Measurements from ENCODE around the gene RFX5. TPM values are rescaled to one million over a fixed set of nuclear protein-coding genes. Genes with fewer than 3 reads are reported as not detected.
A peak's percentile ranks its signal among the peaks of the same experiment; 100 is the strongest.

Gene RFX5
- total and polyA plus RNA-seq, 9 donors, result 20.2 to 30.3 (median 25.6) TPM

GRCh38 chr1:151372058-151372934 lies 25.2 kb upstream of the RFX5 start, which contains the start of gene SELENBP1:
Gene SELENBP1, minus strand, starts transcription at chr1:151372705. Its CDS starts 64 bp downstream, at chr1:151372641.
- 16% methylated on average over 6 of the region's 11 CpGs for whole genome bisulfite sequencing (ENCODE audit: insufficient coverage)
- H3K4me3 ChIP-seq (ENCODE audit: low read length), result peak within 1 kb of the TSS; percentile 43
- peaks cover 45% of the 10 kb centered on the region for H3K4me1 ChIP-seq (ENCODE audit: control insufficient read depth, insufficient read depth, low read length)
- H3K27ac ChIP-seq (ENCODE audit: low read length), result peak within 1 kb of the TSS; percentile 64
- H3K36me3 ChIP-seq (ENCODE audit: control insufficient read depth, insufficient read depth, low read length), result peaks cover 13% of the 10 kb centered on the region
- H3K9me3 ChIP-seq (replicated peaks; ENCODE audit: control insufficient read depth, low read depth, low read length), result no peaks in the 10 kb centered on the region
- no peaks in the 10 kb centered on the region for H3K27me3 ChIP-seq (ENCODE audit: control insufficient read depth, insufficient read depth, low read length)
- peak; percentile 87 for DNase-seq

- Histone ChIP-seq H3K9me3 (replicated peaks; ENCODE audit: control insufficient read depth, low read depth, low read length) (no peaks in the 10 kb centered on the region), H3K4me3 (ENCODE audit: low read length) (peak overlapping the region; percentile 43), H3K4me1 (ENCODE audit: control insufficient read depth, insufficient read depth, low read length) (peaks cover 45% of the 10 kb centered on the region), H3K36me3 (ENCODE audit: control insufficient read depth, insufficient read depth, low read length) (peaks cover 15% of the 10 kb centered on the region), H3K27me3 (ENCODE audit: control insufficient read depth, insufficient read depth, low read length) (no peaks in the 10 kb centered on the region), H3K27ac (ENCODE audit: low read length) (peak overlapping the region; percentile 64)
- WGBS (ENCODE audit: insufficient coverage), result 50% methylated on average over 3 of the region's 9 CpGs
- DNase-seq, result peak; percentile 69
Measured at GRCh38 chr1:151371370-151372057, 24.5 kb upstream of the RFX5 start.

- no peaks in the 10 kb centered on the region for H3K27me3 ChIP-seq (ENCODE audit: control insufficient read depth, insufficient read depth, low read length)
- peak; percentile 59 for DNase-seq
- H3K4me1 ChIP-seq (ENCODE audit: control insufficient read depth, insufficient read depth, low read length), result peaks cover 45% of the 10 kb centered on the region
- H3K36me3 ChIP-seq (ENCODE audit: control insufficient read depth, insufficient read depth, low read length), result peaks cover 23% of the 10 kb centered on the region
- H3K27ac ChIP-seq (ENCODE audit: low read length), result no peak overlapping the region
- no peak overlapping the region for H3K4me3 ChIP-seq (ENCODE audit: low read length)
- no peaks in the 10 kb centered on the region for H3K9me3 ChIP-seq (replicated peaks; ENCODE audit: control insufficient read depth, low read depth, low read length)
- 36% methylated on average over 5 of the region's 6 CpGs for WGBS (ENCODE audit: insufficient coverage)
Measured at GRCh38 chr1:151370211-151370911, 23.3 kb upstream of the RFX5 start.

GRCh38 chr1:151369621-151370048 lies 22.6 kb upstream of the RFX5 start:
- H3K36me3 ChIP-seq (ENCODE audit: control insufficient read depth, insufficient read depth, low read length), result peaks cover 30% of the 10 kb centered on the region
- 90% methylated on average over 8 of the region's 15 CpGs for WGBS (ENCODE audit: insufficient coverage)
- no peak overlapping the region for H3K4me3 ChIP-seq (ENCODE audit: low read length)
- H3K4me1 ChIP-seq (ENCODE audit: control insufficient read depth, insufficient read depth, low read length), result peaks cover 45% of the 10 kb centered on the region
- DNase-seq, result no peak
- H3K9me3 ChIP-seq (replicated peaks; ENCODE audit: control insufficient read depth, low read depth, low read length), result no peaks in the 10 kb centered on the region
- H3K27me3 ChIP-seq (ENCODE audit: control insufficient read depth, insufficient read depth, low read length), result no peaks in the 10 kb centered on the region
- no peak overlapping the region for H3K27ac ChIP-seq (ENCODE audit: low read length)

GRCh38 chr1:151369302-151369610 lies 22.2 kb upstream of the RFX5 start:
- H3K27me3 ChIP-seq (ENCODE audit: control insufficient read depth, insufficient read depth, low read length), result no peaks in the 10 kb centered on the region
- WGBS (ENCODE audit: insufficient coverage), result 83% methylated on average over 6 of the region's 7 CpGs
- H3K4me3 ChIP-seq (ENCODE audit: low read length), result no peak overlapping the region
- peaks cover 34% of the 10 kb centered on the region for H3K36me3 ChIP-seq (ENCODE audit: control insufficient read depth, insufficient read depth, low read length)
- no peak for DNase-seq
- no peaks in the 10 kb centered on the region for H3K9me3 ChIP-seq (replicated peaks; ENCODE audit: control insufficient read depth, low read depth, low read length)
- H3K27ac ChIP-seq (ENCODE audit: low read length), result no peak overlapping the region
- H3K4me1 ChIP-seq (ENCODE audit: control insufficient read depth, insufficient read depth, low read length), result peaks cover 45% of the 10 kb centered on the region

- Histone ChIP-seq H3K4me3 (ENCODE audit: low read length) (no peak overlapping the region), H3K27ac (ENCODE audit: low read length) (no peak overlapping the region), H3K4me1 (ENCODE audit: control insufficient read depth, insufficient read depth, low read length) (peaks cover 45% of the 10 kb centered on the region), H3K27me3 (ENCODE audit: control insufficient read depth, insufficient read depth, low read length) (no peaks in the 10 kb centered on the region), H3K36me3 (ENCODE audit: control insufficient read depth, insufficient read depth, low read length) (peaks cover 36% of the 10 kb centered on the region), H3K9me3 (replicated peaks; ENCODE audit: control insufficient read depth, low read depth, low read length) (no peaks in the 10 kb centered on the region)
- DNase-seq, result no peak
- WGBS (ENCODE audit: insufficient coverage), result 90% methylated on average over 19 of the region's 20 CpGs
Measured at GRCh38 chr1:151368393-151369301, 21.6 kb upstream of the RFX5 start.

GRCh38 chr1:151367658-151368392 lies 20.8 kb upstream of the RFX5 start:
- Histone ChIP-seq H3K27me3 (ENCODE audit: control insufficient read depth, insufficient read depth, low read length) (no peaks in the 10 kb centered on the region), H3K36me3 (ENCODE audit: control insufficient read depth, insufficient read depth, low read length) (peaks cover 40% of the 10 kb centered on the region), H3K27ac (ENCODE audit: low read length) (no peak overlapping the region), H3K4me3 (ENCODE audit: low read length) (no peak overlapping the region), H3K9me3 (replicated peaks; ENCODE audit: control insufficient read depth, low read depth, low read length) (peaks cover 2% of the 10 kb centered on the region), H3K4me1 (ENCODE audit: control insufficient read depth, insufficient read depth, low read length) (peaks cover 41% of the 10 kb centered on the region)
- 100% methylated on average over 1 of the region's 8 CpGs for WGBS (ENCODE audit: insufficient coverage)
- no peak for DNase-seq

- Histone ChIP-seq H3K27ac (ENCODE audit: low read length) (no peak overlapping the region), H3K9me3 (replicated peaks; ENCODE audit: control insufficient read depth, low read depth, low read length) (peaks cover 10% of the 10 kb centered on the region), H3K36me3 (ENCODE audit: control insufficient read depth, insufficient read depth, low read length) (peaks cover 40% of the 10 kb centered on the region), H3K4me3 (ENCODE audit: low read length) (no peak overlapping the region), H3K4me1 (ENCODE audit: control insufficient read depth, insufficient read depth, low read length) (peaks cover 14% of the 10 kb centered on the region), H3K27me3 (ENCODE audit: control insufficient read depth, insufficient read depth, low read length) (no peaks in the 10 kb centered on the region)
- no peak for DNase-seq
- 83% methylated on average over 2 of the region's 4 CpGs for WGBS (ENCODE audit: insufficient coverage)
Measured at GRCh38 chr1:151364996-151365395, 17.9 kb upstream of the RFX5 start.

All from muscle of leg (tissue), 11 donors.